HEK293 (cell line): Measurements from ENCODE around the gene FOXO1.

Experiments
- CTCF ChIA-PET: fragments of 350-600 bp; formaldehyde crosslinking; extraction: SDS; loops from one replicate; lab custom pipeline; 2021; ENCODE audit warnings: antibody characterized with exemption; lab: Yijun Ruan, JAX
- POLR2A ChIA-PET: fragments of 300-600 bp; formaldehyde crosslinking; extraction: SDS; loops from one replicate; lab custom pipeline; 2020; ENCODE audit warnings: antibody characterized with exemption, inconsistent platforms; lab: Yijun Ruan, JAX
- H3K27ac ChIP-seq: fragments of 200-500 bp; sonication (Bioruptor generic); 2 replicates; pipeline ENCODE4 v1.5.1; 2014; ENCODE audit warnings: low read depth, low read length, control low read depth, inconsistent platforms; ENCODE audit errors: extremely low read depth
- H3K36me3 ChIP-seq, 2 experiments: fragments of 200-500 bp in 1 of 2; sonication (Bioruptor generic) in 1 of 2; 1 replicate in 1 of 2; 2 replicates in 1 of 2; pipeline ENCODE4 v1.5.1; 2014 to 2017; ENCODE audit warnings: inconsistent platforms in 2 of 2, low read length in 2 of 2; ENCODE audit not compliant: control insufficient read depth in 2 of 2, insufficient read depth in 1 of 2
- H3K4me1 ChIP-seq: fragments of 200-500 bp; sonication (Bioruptor generic); 2 replicates; pipeline ENCODE4 v1.5.1; 2014; ENCODE audit warnings: mild to moderate bottlenecking, low read length, inconsistent platforms; ENCODE audit not compliant: control insufficient read depth, insufficient read depth
- H3K4me3 ChIP-seq: 2 replicates; pipeline ENCODE4 v1.5.1; 2011; ENCODE audit warnings: low read depth, mild to moderate bottlenecking, control low read depth, low read length, moderate library complexity
- H3K9me3 ChIP-seq: fragments of 200-500 bp; sonication (Bioruptor generic); 2 replicates; pipeline ENCODE4 v1.5.1; 2014; ENCODE audit warnings: low read depth, low read length, inconsistent platforms; ENCODE audit not compliant: control insufficient read depth, insufficient read depth
- AEBP2 ChIP-seq: fragments of 450-650 bp; formaldehyde crosslinking; IDR thresholded peaks from 2 replicates; pipeline ENCODE4 v1.5.1; 2016; ENCODE audit warnings: missing biosample characterization, missing genetic modification characterization, borderline replicate concordance
- PRDM1 ChIP-seq: fragments of 450-650 bp; formaldehyde crosslinking; IDR thresholded peaks from 2 replicates; pipeline ENCODE4; 2016; ENCODE audit warnings: missing biosample characterization, missing genetic modification characterization
- ZBTB20 ChIP-seq: fragments of 450-650 bp; formaldehyde crosslinking; IDR thresholded peaks from 2 replicates; pipeline ENCODE4 v1.5.1; 2016; ENCODE audit warnings: missing biosample characterization, missing genetic modification characterization
- ZBTB48 ChIP-seq: fragments of 450-650 bp; formaldehyde crosslinking; IDR thresholded peaks from 2 replicates; pipeline ENCODE4 v1.5.1; 2016; ENCODE audit warnings: missing biosample characterization, missing genetic modification characterization
- ZNF112 ChIP-seq: fragments of 450-650 bp; formaldehyde crosslinking; IDR thresholded peaks from 2 replicates; pipeline ENCODE4 v1.5.0; 2017; ENCODE audit warnings: missing biosample characterization, missing genetic modification characterization
- ZNF157 ChIP-seq: fragments of 450-650 bp; formaldehyde crosslinking; IDR thresholded peaks from 2 replicates; pipeline ENCODE4 v1.5.1; 2016; ENCODE audit warnings: missing biosample characterization, missing genetic modification characterization
- ZNF169 ChIP-seq: fragments of 450-650 bp; formaldehyde crosslinking; IDR thresholded peaks from 2 replicates; pipeline ENCODE4 v1.5.1; 2016; ENCODE audit warnings: missing biosample characterization, missing genetic modification characterization
- ZNF280C ChIP-seq: fragments of 450-650 bp; formaldehyde crosslinking; IDR thresholded peaks from 2 replicates; pipeline ENCODE4 v1.5.1; 2016; ENCODE audit warnings: missing biosample characterization, missing genetic modification characterization
- ZNF354C ChIP-seq: fragments of 450-650 bp; formaldehyde crosslinking; IDR thresholded peaks from 2 replicates; pipeline ENCODE4 v1.5.1; 2016; ENCODE audit warnings: missing biosample characterization, missing genetic modification characterization, low read depth, borderline replicate concordance
- ZNF433 ChIP-seq: fragments of 450-650 bp; formaldehyde crosslinking; IDR thresholded peaks from 2 replicates; pipeline ENCODE4 v1.5.1; 2016; ENCODE audit warnings: missing biosample characterization, missing genetic modification characterization, low read depth
- ZNF449 ChIP-seq: fragments of 450-650 bp; formaldehyde crosslinking; IDR thresholded peaks from 2 replicates; pipeline ENCODE4 v1.5.1; 2017; ENCODE audit warnings: missing biosample characterization, mild to moderate bottlenecking, missing genetic modification characterization, moderate library complexity
- ZNF658 ChIP-seq: fragments of 450-650 bp; formaldehyde crosslinking; IDR thresholded peaks from 2 replicates; pipeline ENCODE4; 2016; ENCODE audit warnings: missing biosample characterization, missing genetic modification characterization
- ZNF664 ChIP-seq: fragments of 450-650 bp; formaldehyde crosslinking; IDR thresholded peaks from 2 replicates; pipeline ENCODE4 v1.5.1; 2016; ENCODE audit warnings: missing biosample characterization, missing genetic modification characterization
- ZNF677 ChIP-seq: fragments of 450-650 bp; IDR thresholded peaks from 2 replicates; pipeline ENCODE4 v1.5.0; 2018; ENCODE audit warnings: missing biosample characterization, mild to moderate bottlenecking, missing genetic modification characterization, moderate library complexity
- ZNF792 ChIP-seq: fragments of 450-650 bp; formaldehyde crosslinking; IDR thresholded peaks from 2 replicates; pipeline ENCODE4 v1.5.1; 2016; ENCODE audit warnings: missing biosample characterization, missing genetic modification characterization
- ZXDB ChIP-seq: fragments of 450-650 bp; formaldehyde crosslinking; IDR thresholded peaks from 2 replicates; pipeline ENCODE4 v1.5.1; 2016; ENCODE audit warnings: missing biosample characterization, missing genetic modification characterization
- TF ChIP-seq, protein P1 (sequence below): fragments of 450-650 bp; formaldehyde crosslinking; IDR thresholded peaks from 2 replicates; pipeline ENCODE4 v1.5.1; 2017; ENCODE audit warnings: missing biosample characterization, missing genetic modification characterization
- TF ChIP-seq, protein P2 (sequence below): fragments of 450-650 bp; formaldehyde crosslinking; IDR thresholded peaks from 2 replicates; pipeline ENCODE4 v1.5.1; 2016; ENCODE audit warnings: missing biosample characterization, missing genetic modification characterization

FOXO1 gene

DNA sequence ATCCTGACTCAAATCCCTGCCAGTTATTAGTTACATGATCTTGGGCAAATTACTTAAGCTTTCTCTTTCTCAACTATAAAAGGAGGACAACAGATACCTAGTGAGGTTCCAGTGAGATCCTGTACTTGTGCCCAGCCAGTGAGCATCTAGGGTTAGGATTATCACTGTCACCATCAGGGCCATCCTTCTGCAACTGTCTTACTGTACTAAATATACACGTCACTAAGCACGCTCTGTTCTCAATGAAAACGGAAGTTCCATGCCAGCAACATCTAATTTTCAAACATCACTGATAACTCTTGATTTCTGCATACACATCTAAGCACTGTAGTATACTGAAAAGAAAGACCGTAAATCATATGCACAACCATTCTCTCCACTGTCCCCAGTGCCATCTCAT, 70.0 kb downstream of the FOXO1 start:
- H3K27ac ChIP-seq = no peak overlapping the region
- H3K36me3 ChIP-seq = no peaks in the 10 kb centered on the region
- H3K4me3 ChIP-seq = no peak overlapping the region
- ChIA-PET CTCF (interaction anchor here (0.7 kb wide), 1 partner anchor 75 kb away, joined by 3 read pairs; no protein-coding TSS in a partner anchor), POLR2A (no interaction called here)
- H3K4me1 ChIP-seq = peaks cover 8% of the 10 kb centered on the region; the same call in 1 of the 2 replicates
- no peaks in the 10 kb centered on the region for H3K9me3 ChIP-seq
- no peak for TF ChIP-seq ZNF433
- no peak for TF ChIP-seq ZXDB (tag by site-specific recombination)
- TF ChIP-seq ZNF354C = no peak
- no peak for TF ChIP-seq AEBP2 (tag by site-specific recombination)
- no peak for TF ChIP-seq PRDM1 (tag by site-specific recombination)
- TF ChIP-seq ZNF157 (tag by site-specific recombination) = no peak
- no peak for TF ChIP-seq ZNF677 (tag by site-specific recombination)
- TF ChIP-seq ZNF280C (tag by site-specific recombination) = no peak
- no peak for TF ChIP-seq ZNF792 (tag by site-specific recombination)
- TF ChIP-seq ZBTB48 (tag by site-specific recombination) = no peak
- TF ChIP-seq ZNF658 = no peak
- TF ChIP-seq, protein P1, sequence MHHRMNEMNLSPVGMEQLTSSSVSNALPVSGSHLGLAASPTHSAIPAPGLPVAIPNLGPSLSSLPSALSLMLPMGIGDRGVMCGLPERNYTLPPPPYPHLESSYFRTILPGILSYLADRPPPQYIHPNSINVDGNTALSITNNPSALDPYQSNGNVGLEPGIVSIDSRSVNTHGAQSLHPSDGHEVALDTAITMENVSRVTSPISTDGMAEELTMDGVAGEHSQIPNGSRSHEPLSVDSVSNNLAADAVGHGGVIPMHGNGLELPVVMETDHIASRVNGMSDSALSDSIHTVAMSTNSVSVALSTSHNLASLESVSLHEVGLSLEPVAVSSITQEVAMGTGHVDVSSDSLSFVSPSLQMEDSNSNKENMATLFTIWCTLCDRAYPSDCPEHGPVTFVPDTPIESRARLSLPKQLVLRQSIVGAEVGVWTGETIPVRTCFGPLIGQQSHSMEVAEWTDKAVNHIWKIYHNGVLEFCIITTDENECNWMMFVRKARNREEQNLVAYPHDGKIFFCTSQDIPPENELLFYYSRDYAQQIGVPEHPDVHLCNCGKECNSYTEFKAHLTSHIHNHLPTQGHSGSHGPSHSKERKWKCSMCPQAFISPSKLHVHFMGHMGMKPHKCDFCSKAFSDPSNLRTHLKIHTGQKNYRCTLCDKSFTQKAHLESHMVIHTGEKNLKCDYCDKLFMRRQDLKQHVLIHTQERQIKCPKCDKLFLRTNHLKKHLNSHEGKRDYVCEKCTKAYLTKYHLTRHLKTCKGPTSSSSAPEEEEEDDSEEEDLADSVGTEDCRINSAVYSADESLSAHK = no peak
- no peak for TF ChIP-seq ZNF664 (tag by site-specific recombination)
- TF ChIP-seq ZNF449 (tag by site-specific recombination) = no peak
- TF ChIP-seq, protein P2, sequence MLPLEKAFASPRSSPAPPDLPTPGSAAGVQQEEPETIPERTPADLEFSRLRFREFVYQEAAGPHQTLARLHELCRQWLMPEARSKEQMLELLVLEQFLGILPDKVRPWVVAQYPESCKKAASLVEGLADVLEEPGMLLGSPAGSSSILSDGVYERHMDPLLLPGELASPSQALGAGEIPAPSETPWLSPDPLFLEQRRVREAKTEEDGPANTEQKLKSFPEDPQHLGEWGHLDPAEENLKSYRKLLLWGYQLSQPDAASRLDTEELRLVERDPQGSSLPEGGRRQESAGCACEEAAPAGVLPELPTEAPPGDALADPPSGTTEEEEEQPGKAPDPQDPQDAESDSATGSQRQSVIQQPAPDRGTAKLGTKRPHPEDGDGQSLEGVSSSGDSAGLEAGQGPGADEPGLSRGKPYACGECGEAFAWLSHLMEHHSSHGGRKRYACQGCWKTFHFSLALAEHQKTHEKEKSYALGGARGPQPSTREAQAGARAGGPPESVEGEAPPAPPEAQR (tag by site-specific recombination) = no peak
- TF ChIP-seq ZNF112 (tag by site-specific recombination) = no peak
- TF ChIP-seq ZBTB20 = no peak
- TF ChIP-seq ZNF169 (tag by site-specific recombination) = no peak
